MG63 (cell line): Measurements from ENCODE around the gene RFPL2. TPM values are rescaled to one million over a fixed set of nuclear protein-coding genes. Genes with fewer than 3 reads are reported as not detected.

ENCODE experiments used
- DNase-seq: peaks from one replicate; pipeline ENCODE4 v3.0.0-alpha.2; 2020
- H3K27me3 ChIP-seq: fragments of 250-450 bp; sonication (Bioruptor Pico); 2 replicates; pipeline ENCODE4 v1.5.1; 2020; ENCODE audit warnings: mild to moderate bottlenecking, moderate library complexity
- H3K36me3 ChIP-seq: fragments of 250-450 bp; sonication (Bioruptor Pico); 2 replicates; pipeline ENCODE4 v1.5.1; 2020; ENCODE audit warnings: mild to moderate bottlenecking, moderate library complexity
- H3K4me3 ChIP-seq: fragments of 250-450 bp; sonication (Bioruptor Pico); 2 replicates; pipeline ENCODE4 v1.5.1; 2020; ENCODE audit warnings: mild to moderate bottlenecking, moderate library complexity
- H3K9me3 ChIP-seq: fragments of 250-450 bp; sonication (Bioruptor Pico); 2 replicates; pipeline ENCODE4 v1.5.1; 2020; ENCODE audit warnings: mild to moderate bottlenecking, moderate library complexity
- total RNA-seq: library from RNA; depleted of rRNA; stranded (reverse); fragments of >200 nt; shearing (Covaris generic); gene quantifications from 2 replicates; pipeline ENCODE4 v1.2.3, GENCODE V29; 2014; ENCODE audit warnings: low replicate concordance; rRNA removed

Gene RFPL2
- total RNA-seq: not detected in 2 replicates

- peak within 1 kb of the TSS; percentile 5 for H3K4me3 ChIP-seq
These were observed at the start of gene RFPL2 for GRCh38 chr22:32204856-32205722. Gene RFPL2 (minus strand): TSS chr22:32205073. CDS start chr22:32202451, 2,622 bp downstream.

DNA sequence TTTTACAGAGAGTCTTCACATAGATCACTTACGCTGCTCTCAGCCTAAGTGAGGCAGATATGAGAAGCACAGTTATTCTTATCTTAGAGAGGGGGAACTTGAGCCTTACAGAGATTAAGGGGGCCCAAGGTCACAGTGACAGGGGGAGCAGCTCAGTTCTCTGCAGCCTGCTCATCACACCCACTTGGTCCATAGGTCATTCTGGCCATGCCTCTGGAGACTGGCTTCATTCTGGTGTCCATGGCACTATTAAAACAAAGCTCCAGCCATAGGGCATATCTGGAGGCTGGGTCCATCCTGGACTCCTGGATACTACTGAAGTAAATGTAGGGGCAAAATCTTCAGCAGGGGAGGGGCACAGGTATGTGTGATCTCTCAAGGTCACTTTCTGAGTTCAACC lies 44.4 kb upstream of the RFPL2 start:
- H3K9me3 ChIP-seq: no peaks in the 10 kb centered on the region
- H3K4me3 ChIP-seq: no peak overlapping the region
- no peak for DNase-seq
- no peaks in the 10 kb centered on the region for H3K27me3 ChIP-seq
- no peaks in the 10 kb centered on the region for H3K36me3 ChIP-seq

More at GRCh38 chr22:32204856-32205722, at the start of gene RFPL2:
- Histone ChIP-seq H3K27me3 (peaks cover 24% of the 10 kb centered on the region), H3K36me3 (no peaks in the 10 kb centered on the region), H3K9me3 (no peaks in the 10 kb centered on the region)
- peak; percentile 71 for DNase-seq

- Histone ChIP-seq H3K4me3 (no peak overlapping the region), H3K27me3 (peaks cover 1% of the 10 kb centered on the region; the same call in 1 of the 2 replicates), H3K36me3 (no peaks in the 10 kb centered on the region), H3K9me3 (no peaks in the 10 kb centered on the region)
- DNase-seq: no peak
These were observed 43.4 kb upstream of the RFPL2 start for GRCh38 chr22:32248276-32248675.

- H3K4me3 ChIP-seq: no peak overlapping the region
- H3K9me3 ChIP-seq: no peaks in the 10 kb centered on the region
- H3K27me3 ChIP-seq: peaks cover 8% of the 10 kb centered on the region
- H3K36me3 ChIP-seq: no peaks in the 10 kb centered on the region
- no peak for DNase-seq
These were observed 41.3 kb upstream of the RFPL2 start for GRCh38 chr22:32246166-32246565.

- no peak overlapping the region for H3K4me3 ChIP-seq
- no peak for DNase-seq
- H3K36me3 ChIP-seq: no peaks in the 10 kb centered on the region
- no peaks in the 10 kb centered on the region for H3K9me3 ChIP-seq
- H3K27me3 ChIP-seq: peaks cover 8% of the 10 kb centered on the region
These were observed 40.2 kb upstream of the RFPL2 start for GRCh38 chr22:32245042-32245441.

- DNase-seq: no peak
- Histone ChIP-seq H3K27me3 (peaks cover 8% of the 10 kb centered on the region), H3K4me3 (no peak overlapping the region), H3K9me3 (no peaks in the 10 kb centered on the region), H3K36me3 (no peaks in the 10 kb centered on the region)
These were observed 39.7 kb upstream of the RFPL2 start for GRCh38 chr22:32244547-32244946.

GRCh38 chr22:32240461-32240860 lies 35.6 kb upstream of the RFPL2 start:
- no peaks in the 10 kb centered on the region for H3K36me3 ChIP-seq
- DNase-seq: no peak
- no peaks in the 10 kb centered on the region for H3K9me3 ChIP-seq
- no peak overlapping the region for H3K4me3 ChIP-seq
- H3K27me3 ChIP-seq: peaks cover 14% of the 10 kb centered on the region

DNA sequence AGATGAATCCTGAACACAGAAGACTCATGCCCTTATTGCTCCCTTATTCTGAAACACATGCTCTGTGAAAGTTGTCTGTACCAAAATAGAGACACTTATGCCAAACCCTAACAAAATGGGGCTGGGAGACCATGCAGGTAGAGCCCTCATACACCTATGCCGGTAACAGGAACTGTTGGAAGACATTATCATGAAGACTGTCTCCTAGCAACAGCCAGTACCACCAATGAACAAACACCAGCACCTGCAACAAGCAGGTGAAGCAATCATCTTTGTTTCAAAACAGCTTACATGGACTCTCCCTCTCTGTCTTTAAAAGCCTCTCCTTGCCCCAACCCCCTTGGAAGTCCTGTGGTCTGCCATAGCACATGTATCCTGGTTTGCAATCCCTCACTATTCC lies 33.0 kb upstream of the RFPL2 start:
- no peak for DNase-seq
- Histone ChIP-seq H3K4me3 (no peak overlapping the region), H3K27me3 (peaks cover 10% of the 10 kb centered on the region), H3K9me3 (no peaks in the 10 kb centered on the region), H3K36me3 (no peaks in the 10 kb centered on the region)

DNA sequence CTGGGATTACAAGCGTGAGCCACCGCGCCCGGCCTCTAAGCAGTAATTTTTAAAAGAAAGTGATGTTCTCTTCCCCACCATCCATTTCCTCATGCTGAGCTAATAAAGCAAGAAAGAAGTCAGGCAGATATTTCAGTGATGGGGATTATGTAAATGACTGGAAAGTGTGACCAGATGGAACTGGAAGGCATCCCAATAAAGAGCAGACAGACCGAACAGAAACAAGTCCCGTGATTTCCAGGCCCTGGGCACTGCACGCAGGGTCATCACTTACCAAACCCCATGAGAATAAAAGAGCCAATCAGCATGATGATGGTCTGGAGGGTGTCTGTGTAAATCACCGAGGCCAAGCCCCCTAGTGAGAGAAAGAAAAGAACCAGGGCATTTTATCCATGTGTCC lies 32.1 kb upstream of the RFPL2 start:
- Histone ChIP-seq H3K4me3 (no peak overlapping the region), H3K9me3 (no peaks in the 10 kb centered on the region), H3K36me3 (no peaks in the 10 kb centered on the region), H3K27me3 (peaks cover 6% of the 10 kb centered on the region)
- no peak for DNase-seq

DNA sequence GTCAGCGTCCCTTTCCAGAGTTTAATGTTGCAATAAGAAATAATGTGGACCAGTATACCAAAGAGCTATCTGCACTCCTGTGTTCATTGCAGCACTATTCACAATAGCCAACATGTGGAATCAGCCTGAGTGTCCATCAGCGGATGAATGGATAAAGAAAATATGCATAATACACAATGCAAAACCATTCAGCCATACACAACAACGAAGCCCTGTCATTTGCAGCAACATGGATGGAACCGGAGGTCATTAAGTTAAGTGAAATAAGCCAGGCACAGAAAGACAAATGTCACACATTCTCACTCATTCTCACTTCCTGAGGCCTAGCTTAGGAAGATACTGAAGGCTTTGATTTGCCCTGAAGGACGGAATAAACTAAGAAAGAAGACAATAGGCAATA lies 28.2 kb upstream of the RFPL2 start:
- Histone ChIP-seq H3K9me3 (no peaks in the 10 kb centered on the region), H3K4me3 (no peak overlapping the region), H3K36me3 (no peaks in the 10 kb centered on the region), H3K27me3 (peaks cover 6% of the 10 kb centered on the region; the same call in 1 of the 2 replicates)
- no peak for DNase-seq

GRCh38 chr22:32232191-32232830 lies 27.4 kb upstream of the RFPL2 start:
- H3K9me3 ChIP-seq: no peaks in the 10 kb centered on the region
- DNase-seq: no peak
- no peaks in the 10 kb centered on the region for H3K36me3 ChIP-seq
- peaks cover 6% of the 10 kb centered on the region; the same call in 1 of the 2 replicates for H3K27me3 ChIP-seq
- no peak overlapping the region for H3K4me3 ChIP-seq

GRCh38 chr22:32226326-32227104 lies 21.6 kb upstream of the RFPL2 start:
- peaks cover 11% of the 10 kb centered on the region; the same call in 1 of the 2 replicates for H3K27me3 ChIP-seq
- no peak for DNase-seq
- no peaks in the 10 kb centered on the region for H3K36me3 ChIP-seq
- H3K9me3 ChIP-seq: no peaks in the 10 kb centered on the region
- H3K4me3 ChIP-seq: no peak overlapping the region

DNA sequence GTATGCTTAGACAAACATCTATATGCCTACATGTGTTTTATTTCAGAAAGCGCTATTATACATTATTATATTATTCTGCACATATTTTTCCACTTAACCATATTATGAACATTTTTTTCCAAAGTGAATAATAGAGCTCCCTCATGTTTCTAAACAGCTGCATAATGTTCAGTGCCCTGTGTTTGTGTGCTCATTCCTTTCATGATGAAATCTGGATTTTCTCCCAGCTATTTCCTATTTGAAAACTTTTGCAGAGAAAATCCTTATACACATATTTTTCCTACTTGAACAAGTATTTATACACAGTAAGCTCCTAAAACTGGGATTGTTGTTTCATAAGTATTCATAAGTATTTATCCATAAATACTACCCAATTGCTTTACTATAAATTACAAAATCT lies 18.1 kb upstream of the RFPL2 start:
- DNase-seq: no peak

DNA sequence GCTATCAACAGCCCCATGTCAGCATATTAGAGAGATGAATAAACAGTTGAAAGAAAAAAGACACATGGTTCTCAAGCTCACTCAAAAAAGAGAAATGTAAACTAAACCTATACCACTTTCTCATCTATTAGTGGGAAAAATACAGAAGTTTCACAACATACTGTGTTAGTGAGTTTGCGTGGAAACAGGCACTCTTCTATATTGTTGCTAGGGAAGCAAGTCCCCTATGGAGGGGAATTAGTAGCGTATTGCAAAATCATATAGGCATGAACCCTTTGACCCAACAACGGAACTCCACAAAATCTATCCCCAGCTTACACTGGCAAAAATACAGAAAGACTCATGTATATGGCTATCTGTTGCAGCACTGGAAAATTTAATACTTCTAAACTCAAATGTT lies 14.2 kb upstream of the RFPL2 start:
- Histone ChIP-seq H3K4me3 (no peak overlapping the region), H3K36me3 (no peaks in the 10 kb centered on the region), H3K27me3 (peaks cover 29% of the 10 kb centered on the region), H3K9me3 (no peaks in the 10 kb centered on the region)
- no peak for DNase-seq

More for the DNA sequence above, 18.1 kb upstream of the RFPL2 start:
- H3K9me3 ChIP-seq: no peaks in the 10 kb centered on the region
- peaks cover 26% of the 10 kb centered on the region for H3K27me3 ChIP-seq
- no peaks in the 10 kb centered on the region for H3K36me3 ChIP-seq
- H3K4me3 ChIP-seq: no peak overlapping the region

DNA sequence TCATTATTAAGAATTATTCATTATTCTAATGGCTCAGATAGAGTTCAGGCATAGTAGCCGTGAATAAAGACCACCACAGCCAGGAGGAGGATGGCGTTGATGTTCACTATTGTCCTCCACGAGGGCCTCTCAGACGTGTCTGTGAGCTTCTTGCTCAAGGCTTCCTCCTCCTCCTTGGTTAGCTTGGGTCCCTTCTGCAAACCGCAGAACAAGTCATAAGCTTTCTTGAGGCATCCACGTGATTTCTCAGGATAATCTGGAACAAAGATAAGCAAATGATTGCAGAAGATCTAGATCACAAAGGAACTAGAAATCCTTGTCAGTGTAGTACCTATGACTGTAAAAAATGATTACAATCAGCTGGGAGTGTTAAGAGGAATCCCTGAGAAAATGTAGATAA lies 13.6 kb upstream of the RFPL2 start:
- no peak overlapping the region for H3K4me3 ChIP-seq
- DNase-seq: no peak
- peaks cover 29% of the 10 kb centered on the region for H3K27me3 ChIP-seq

GRCh38 chr22:32217465-32217864 lies 12.6 kb upstream of the RFPL2 start:
- Histone ChIP-seq H3K36me3 (no peaks in the 10 kb centered on the region), H3K27me3 (peaks cover 29% of the 10 kb centered on the region), H3K4me3 (no peak overlapping the region), H3K9me3 (no peaks in the 10 kb centered on the region)
- DNase-seq: no peak

More for the DNA sequence above, 13.6 kb upstream of the RFPL2 start:
- Histone ChIP-seq H3K9me3 (no peaks in the 10 kb centered on the region), H3K36me3 (no peaks in the 10 kb centered on the region)

- Histone ChIP-seq H3K36me3 (no peaks in the 10 kb centered on the region), H3K4me3 (no peak overlapping the region), H3K9me3 (no peaks in the 10 kb centered on the region), H3K27me3 (peaks cover 24% of the 10 kb centered on the region)
- no peak for DNase-seq
These were observed 12.0 kb upstream of the RFPL2 start for GRCh38 chr22:32216911-32217310.
